ENCODE results near the gene LHFPL6. TPM values are rescaled to one million over a fixed set of nuclear protein-coding genes. Genes with fewer than 3 reads are reported as not detected.
A peak's percentile ranks its signal among the peaks of the same experiment; 100 is the strongest.

Gene LHFPL6
- total and polyA plus RNA-seq, 5 donors from 2014 or later, result 0.20 to 0.42 TPM; not detected in 3

DNA sequence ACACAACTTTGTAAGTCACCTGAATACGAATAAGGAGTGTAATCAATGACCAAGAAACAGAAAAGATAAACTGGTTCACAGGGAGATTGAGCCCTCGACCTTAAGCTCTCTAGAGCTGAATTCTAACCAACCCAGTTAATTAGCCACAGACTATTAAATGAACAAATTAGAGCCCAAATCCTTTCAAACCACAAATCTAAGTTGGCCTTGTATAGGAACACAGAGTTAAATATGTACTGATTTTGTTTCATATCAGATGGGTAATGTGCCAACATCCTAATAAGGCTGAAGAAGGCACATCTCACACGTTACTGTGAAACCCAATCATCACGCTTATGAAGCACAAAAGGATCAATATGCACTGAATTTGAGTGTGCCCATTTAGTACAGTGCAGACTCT is 156.1 kb downstream of the LHFPL6 start:
- Mint-ChIP-seq H3K27me3 (peaks cover 14% of the 10 kb centered on the region), H3K4me1 (no peaks in the 10 kb centered on the region), H3K27ac (no peak overlapping the region), H3K36me3 (no peaks in the 10 kb centered on the region), H3K9me3 (peaks cover 0 to 2% (median 0%) of the 10 kb centered on the region in 7 donors), H3K4me3 (no peak overlapping the region)
- no peak overlapping the region for H3K4me3 ChIP-seq (ENCODE audit: low read depth, low read length)
- no peak overlapping the region for H3K27ac ChIP-seq (ENCODE audit: insufficient read depth, low read length, poor library complexity, severe bottlenecking)
- H3K27me3 ChIP-seq (ENCODE audit: control insufficient read depth, insufficient read depth, low read length), result peaks cover 5% of the 10 kb centered on the region
- H3K9me3 ChIP-seq (ENCODE audit: control insufficient read depth in 2 of 2, low read length in 2 of 2), result no peaks in the 10 kb centered on the region
- H3K4me1 ChIP-seq (ENCODE audit: control insufficient read depth, insufficient read depth, low read length, poor library complexity, severe bottlenecking), result no peaks in the 10 kb centered on the region
- DNase-seq (no peak), ATAC-seq (ENCODE audit: low read depth in 2 of 2) (no peak)
- H3K36me3 ChIP-seq (ENCODE audit: control insufficient read depth, insufficient read depth, low read length), result no peaks in the 10 kb centered on the region

GRCh38 chr13:39444866-39445265 is 158.1 kb downstream of the LHFPL6 start:
- H3K27me3 Mint-ChIP-seq, result peaks cover 14% of the 10 kb centered on the region
- Histone ChIP-seq H3K27me3 (ENCODE audit: control insufficient read depth, insufficient read depth, low read length) (peaks cover 5% of the 10 kb centered on the region), H3K27ac (ENCODE audit: insufficient read depth, low read length, poor library complexity, severe bottlenecking) (no peak overlapping the region), H3K36me3 (ENCODE audit: control insufficient read depth, insufficient read depth, low read length) (no peaks in the 10 kb centered on the region), H3K9me3 (ENCODE audit: control insufficient read depth in 2 of 2, low read length in 2 of 2) (no peaks in the 10 kb centered on the region), H3K4me3 (ENCODE audit: low read depth, low read length) (no peak overlapping the region), H3K4me1 (ENCODE audit: control insufficient read depth, insufficient read depth, low read length, poor library complexity, severe bottlenecking) (no peaks in the 10 kb centered on the region)
- no peaks in the 10 kb centered on the region for H3K36me3 Mint-ChIP-seq
- H3K4me1 Mint-ChIP-seq, result no peaks in the 10 kb centered on the region
- H3K27ac Mint-ChIP-seq, result no peak overlapping the region
- H3K4me3 Mint-ChIP-seq, result no peak overlapping the region
- no peak for DNase-seq
- peaks cover 0 to 2% (median 0%) of the 10 kb centered on the region in 7 donors for H3K9me3 Mint-ChIP-seq
- ATAC-seq (ENCODE audit: low read depth in 2 of 2), result no peak

DNA sequence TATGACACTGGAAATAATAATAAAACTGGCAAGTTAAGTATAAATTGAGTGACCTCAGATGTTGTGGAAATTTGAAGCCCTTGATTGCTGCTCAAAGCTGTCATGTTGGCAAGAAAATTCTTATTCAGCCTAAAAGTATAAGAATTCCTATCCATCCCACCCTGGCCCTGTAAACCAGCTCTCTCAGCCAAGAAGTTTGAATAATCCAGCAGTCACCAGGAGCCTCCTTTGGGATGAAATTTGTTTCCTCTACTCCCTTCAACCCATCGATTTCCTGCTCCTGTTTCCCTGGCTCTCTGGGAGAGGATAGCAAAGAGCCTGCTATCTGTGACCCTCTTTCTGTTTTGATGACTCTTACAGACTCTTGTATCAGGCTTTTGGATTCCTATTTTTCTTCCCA is 169.3 kb downstream of the LHFPL6 start:
- no peak for DNase-seq
- Mint-ChIP-seq H3K27me3 (no peaks in the 10 kb centered on the region), H3K9me3 (peaks cover 0 to 9% (median 5%) of the 10 kb centered on the region in 7 donors), H3K36me3 (no peaks in the 10 kb centered on the region), H3K4me3 (no peak overlapping the region), H3K4me1 (no peaks in the 10 kb centered on the region), H3K27ac (no peak overlapping the region)
- Histone ChIP-seq H3K4me1 (ENCODE audit: control insufficient read depth, insufficient read depth, low read length, poor library complexity, severe bottlenecking) (no peaks in the 10 kb centered on the region), H3K9me3 (ENCODE audit: control insufficient read depth in 2 of 2, low read length in 2 of 2) (peaks cover 3% of the 10 kb centered on the region in 2 experiments), H3K36me3 (ENCODE audit: control insufficient read depth, insufficient read depth, low read length) (no peaks in the 10 kb centered on the region), H3K4me3 (ENCODE audit: low read depth, low read length) (no peak overlapping the region), H3K27me3 (ENCODE audit: control insufficient read depth, insufficient read depth, low read length) (peaks cover 3% of the 10 kb centered on the region), H3K27ac (ENCODE audit: insufficient read depth, low read length, poor library complexity, severe bottlenecking) (no peak overlapping the region)
- no peak for ATAC-seq (ENCODE audit: low read depth in 2 of 2)

- DNase-seq (no peak), ATAC-seq (ENCODE audit: low read depth in 2 of 2) (no peak)
- H3K27me3 ChIP-seq (ENCODE audit: control insufficient read depth, insufficient read depth, low read length), result peaks cover 3% of the 10 kb centered on the region
- Mint-ChIP-seq H3K4me1 (no peaks in the 10 kb centered on the region), H3K27me3 (no peaks in the 10 kb centered on the region), H3K9me3 (peaks cover 0 to 9% (median 3%) of the 10 kb centered on the region in 7 donors), H3K27ac (no peak overlapping the region), H3K36me3 (no peaks in the 10 kb centered on the region), H3K4me3 (no peak overlapping the region)
- H3K27ac ChIP-seq (ENCODE audit: insufficient read depth, low read length, poor library complexity, severe bottlenecking), result no peak overlapping the region
- H3K4me3 ChIP-seq (ENCODE audit: low read depth, low read length), result no peak overlapping the region
- H3K36me3 ChIP-seq (ENCODE audit: control insufficient read depth, insufficient read depth, low read length), result no peaks in the 10 kb centered on the region
- no peaks in the 10 kb centered on the region for H3K4me1 ChIP-seq (ENCODE audit: control insufficient read depth, insufficient read depth, low read length, poor library complexity, severe bottlenecking)
- no peaks in the 10 kb centered on the region for H3K9me3 ChIP-seq (ENCODE audit: control insufficient read depth in 2 of 2, low read length in 2 of 2)
These were observed 170.8 kb downstream of the LHFPL6 start for GRCh38 chr13:39432196-39432595.

GRCh38 chr13:39422845-39423565 is 180.0 kb downstream of the LHFPL6 start:
- ATAC-seq (ENCODE audit: low read depth in 2 of 2) (no peak), DNase-seq (no peak)
- Histone ChIP-seq H3K27me3 (ENCODE audit: control insufficient read depth, insufficient read depth, low read length) (peaks cover 4% of the 10 kb centered on the region), H3K27ac (ENCODE audit: insufficient read depth, low read length, poor library complexity, severe bottlenecking) (no peak overlapping the region), H3K4me1 (ENCODE audit: control insufficient read depth, insufficient read depth, low read length, poor library complexity, severe bottlenecking) (no peaks in the 10 kb centered on the region), H3K36me3 (ENCODE audit: control insufficient read depth, insufficient read depth, low read length) (no peaks in the 10 kb centered on the region), H3K4me3 (ENCODE audit: low read depth, low read length) (no peak overlapping the region), H3K9me3 (ENCODE audit: control insufficient read depth in 2 of 2, low read length in 2 of 2) (no peaks in the 10 kb centered on the region)
- Mint-ChIP-seq H3K9me3 (no peaks in the 10 kb centered on the region), H3K4me3 (no peak overlapping the region), H3K27me3 (no peaks in the 10 kb centered on the region), H3K36me3 (no peaks in the 10 kb centered on the region), H3K4me1 (no peaks in the 10 kb centered on the region), H3K27ac (no peak overlapping the region)

GRCh38 chr13:39419876-39420275 is 183.1 kb downstream of the LHFPL6 start:
- no peak overlapping the region for H3K27ac ChIP-seq (ENCODE audit: insufficient read depth, low read length, poor library complexity, severe bottlenecking)
- H3K4me3 ChIP-seq (ENCODE audit: low read depth, low read length), result no peak overlapping the region
- Mint-ChIP-seq H3K27ac (no peak overlapping the region), H3K9me3 (peaks cover 0 to 2% (median 0%) of the 10 kb centered on the region in 7 donors), H3K36me3 (no peaks in the 10 kb centered on the region), H3K4me1 (no peaks in the 10 kb centered on the region), H3K4me3 (no peak overlapping the region), H3K27me3 (no peaks in the 10 kb centered on the region)
- peaks cover 7% of the 10 kb centered on the region for H3K27me3 ChIP-seq (ENCODE audit: control insufficient read depth, insufficient read depth, low read length)
- H3K4me1 ChIP-seq (ENCODE audit: control insufficient read depth, insufficient read depth, low read length, poor library complexity, severe bottlenecking), result no peaks in the 10 kb centered on the region
- DNase-seq, result no peak
- no peaks in the 10 kb centered on the region for H3K36me3 ChIP-seq (ENCODE audit: control insufficient read depth, insufficient read depth, low read length)
- H3K9me3 ChIP-seq (ENCODE audit: control insufficient read depth in 2 of 2, low read length in 2 of 2), result no peaks in the 10 kb centered on the region
- ATAC-seq (ENCODE audit: low read depth in 2 of 2), result no peak

DNA sequence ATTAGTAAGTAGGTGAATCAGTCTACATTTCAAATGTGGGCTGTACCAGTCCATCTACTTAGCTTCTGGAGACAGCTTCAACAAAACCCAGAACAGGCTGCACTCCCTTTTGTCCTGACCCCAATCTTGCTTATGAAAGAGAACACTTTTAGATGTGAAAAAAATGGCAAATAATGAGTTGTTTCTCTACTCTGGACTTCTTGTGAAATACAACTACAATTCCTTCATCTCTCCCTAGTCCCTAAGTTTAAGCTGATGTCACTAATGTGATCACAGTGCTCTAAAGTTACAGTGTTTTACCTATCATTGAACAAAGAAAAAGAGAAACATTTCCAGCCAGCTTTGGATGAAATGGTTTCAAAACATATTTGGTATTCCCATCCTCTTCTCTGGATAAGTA is 183.9 kb downstream of the LHFPL6 start:
- Mint-ChIP-seq H3K4me1 (no peaks in the 10 kb centered on the region), H3K27ac (peak overlapping the region in 1 of 3 donors; percentile 38), H3K4me3 (no peak overlapping the region), H3K27me3 (peaks cover 7% of the 10 kb centered on the region), H3K9me3 (peaks cover 0 to 2% (median 0%) of the 10 kb centered on the region in 7 donors), H3K36me3 (no peaks in the 10 kb centered on the region)
- H3K9me3 ChIP-seq (ENCODE audit: control insufficient read depth in 2 of 2, low read length in 2 of 2), result no peaks in the 10 kb centered on the region
- no peak overlapping the region for H3K27ac ChIP-seq (ENCODE audit: insufficient read depth, low read length, poor library complexity, severe bottlenecking)
- no peaks in the 10 kb centered on the region for H3K36me3 ChIP-seq (ENCODE audit: control insufficient read depth, insufficient read depth, low read length)
- no peak for ATAC-seq (ENCODE audit: low read depth in 2 of 2)
- H3K4me1 ChIP-seq (ENCODE audit: control insufficient read depth, insufficient read depth, low read length, poor library complexity, severe bottlenecking), result no peaks in the 10 kb centered on the region
- peaks cover 7% of the 10 kb centered on the region for H3K27me3 ChIP-seq (ENCODE audit: control insufficient read depth, insufficient read depth, low read length)
- DNase-seq, result no peak
- H3K4me3 ChIP-seq (ENCODE audit: low read depth, low read length), result no peak overlapping the region

DNA sequence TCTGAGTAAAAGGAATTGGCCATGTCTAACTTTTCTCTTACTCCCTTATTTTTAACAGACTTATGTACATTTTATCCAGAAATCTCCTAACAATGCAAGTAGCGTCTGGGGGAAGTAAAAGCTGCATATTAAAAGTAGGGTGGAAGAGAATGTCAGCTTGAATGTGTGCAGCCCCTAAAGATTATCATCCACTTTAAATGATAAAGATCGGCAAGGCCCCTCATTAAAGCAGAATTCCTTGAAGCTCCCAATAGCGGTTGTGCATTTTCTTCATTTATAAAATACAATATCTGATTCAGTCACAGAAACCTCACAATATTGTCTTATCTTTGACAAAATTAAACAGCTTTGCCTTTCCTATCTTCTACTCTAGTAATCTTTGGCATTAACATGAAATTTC is 184.6 kb downstream of the LHFPL6 start:
- peaks cover 8% of the 10 kb centered on the region for H3K27me3 Mint-ChIP-seq
- H3K9me3 Mint-ChIP-seq, result peaks cover 0 to 2% (median 0%) of the 10 kb centered on the region in 7 donors
- H3K4me3 Mint-ChIP-seq, result no peak overlapping the region

More for the DNA sequence above, 184.6 kb downstream of the LHFPL6 start:
- Histone ChIP-seq H3K4me3 (ENCODE audit: low read depth, low read length) (no peak overlapping the region), H3K27me3 (ENCODE audit: control insufficient read depth, insufficient read depth, low read length) (peaks cover 7% of the 10 kb centered on the region), H3K9me3 (ENCODE audit: control insufficient read depth in 2 of 2, low read length in 2 of 2) (no peaks in the 10 kb centered on the region), H3K4me1 (ENCODE audit: control insufficient read depth, insufficient read depth, low read length, poor library complexity, severe bottlenecking) (no peaks in the 10 kb centered on the region), H3K36me3 (ENCODE audit: control insufficient read depth, insufficient read depth, low read length) (no peaks in the 10 kb centered on the region), H3K27ac (ENCODE audit: insufficient read depth, low read length, poor library complexity, severe bottlenecking) (no peak overlapping the region)
- no peak for ATAC-seq (ENCODE audit: low read depth in 2 of 2)
- H3K36me3 Mint-ChIP-seq, result no peaks in the 10 kb centered on the region
- no peak for DNase-seq
- H3K27ac Mint-ChIP-seq, result no peak overlapping the region
- no peaks in the 10 kb centered on the region for H3K4me1 Mint-ChIP-seq

All from CD4-positive, CD25-positive, alpha-beta regulatory T cell (primary cell).